ENCODE data around the gene CCDC88B. TPM values are rescaled to one million over a fixed set of nuclear protein-coding genes. Genes with fewer than 3 reads are reported as not detected.

CCDC88B gene
- total RNA-seq, 2 experiments from 2014 or later: 152 to 164 TPM

- Mint-ChIP-seq H3K4me3 (no peak overlapping the region), H3K27me3 (no peaks in the 10 kb centered on the region), H3K27ac (no peak overlapping the region), H3K36me3 (peaks cover 37% of the 10 kb centered on the region), H3K9me3 (ENCODE audit: low read depth) (no peaks in the 10 kb centered on the region), H3K4me1 (peaks cover 3% of the 10 kb centered on the region)
- CTCF ChIA-PET: interaction anchor here (1.4 kb wide), 1 partner anchor 23 kb away, joined by 4 read pairs; no protein-coding TSS in a partner anchor
- no peak for DNase-seq
- no peak for ATAC-seq
Measured at GRCh38 chr11:64367931-64368672, 28.1 kb downstream of the CCDC88B start.

- CTCF ChIA-PET: no interaction called here
- Mint-ChIP-seq H3K4me1 (peaks cover 3% of the 10 kb centered on the region), H3K27ac (no peak overlapping the region), H3K4me3 (no peak overlapping the region), H3K9me3 (ENCODE audit: low read depth) (no peaks in the 10 kb centered on the region), H3K27me3 (no peaks in the 10 kb centered on the region), H3K36me3 (peaks cover 35% of the 10 kb centered on the region)
- no peak for ATAC-seq
- no peak for DNase-seq
Measured at GRCh38 chr11:64368673-64369074, 28.7 kb downstream of the CCDC88B start.

- Mint-ChIP-seq H3K27ac (no peak overlapping the region), H3K36me3 (peaks cover 30% of the 10 kb centered on the region), H3K9me3 (ENCODE audit: low read depth) (no peaks in the 10 kb centered on the region), H3K27me3 (no peaks in the 10 kb centered on the region), H3K4me3 (no peak overlapping the region), H3K4me1 (no peaks in the 10 kb centered on the region)
- DNase-seq: no peak
- CTCF ChIA-PET: no interaction called here
- ATAC-seq: no peak
Measured at GRCh38 chr11:64369440-64370421, 29.7 kb downstream of the CCDC88B start.

- Mint-ChIP-seq H3K36me3 (peaks cover 23% of the 10 kb centered on the region), H3K27ac (no peak overlapping the region), H3K4me3 (no peak overlapping the region), H3K4me1 (no peaks in the 10 kb centered on the region), H3K9me3 (ENCODE audit: low read depth) (no peaks in the 10 kb centered on the region), H3K27me3 (no peaks in the 10 kb centered on the region)
- CTCF ChIA-PET: no interaction called here
- ATAC-seq: no peak
- DNase-seq: no peak
Measured at GRCh38 chr11:64371201-64371600, 31.2 kb downstream of the CCDC88B start.

- no peak for ATAC-seq
- H3K36me3 Mint-ChIP-seq: peaks cover 16% of the 10 kb centered on the region
- no peak overlapping the region for H3K27ac Mint-ChIP-seq
- no peaks in the 10 kb centered on the region for H3K27me3 Mint-ChIP-seq
- CTCF ChIA-PET: no interaction called here
- no peak overlapping the region for H3K4me3 Mint-ChIP-seq
- H3K9me3 Mint-ChIP-seq (ENCODE audit: low read depth): no peaks in the 10 kb centered on the region
- H3K4me1 Mint-ChIP-seq: no peaks in the 10 kb centered on the region
- no peak for DNase-seq
Measured at GRCh38 chr11:64372021-64372420, 32.0 kb downstream of the CCDC88B start.

- peak; percentile 23 for ATAC-seq
- DNase-seq: no peak
- Mint-ChIP-seq H3K36me3 (peaks cover 14% of the 10 kb centered on the region), H3K4me1 (no peaks in the 10 kb centered on the region), H3K27ac (no peak overlapping the region), H3K9me3 (ENCODE audit: low read depth) (no peaks in the 10 kb centered on the region), H3K4me3 (no peak overlapping the region), H3K27me3 (no peaks in the 10 kb centered on the region)
- CTCF ChIA-PET: no interaction called here
Measured at GRCh38 chr11:64372802-64373597, 33.0 kb downstream of the CCDC88B start.

GRCh38 chr11:64373598-64373974 is 33.6 kb downstream of the CCDC88B start:
- Mint-ChIP-seq H3K4me1 (no peaks in the 10 kb centered on the region), H3K27me3 (no peaks in the 10 kb centered on the region), H3K4me3 (no peak overlapping the region), H3K9me3 (ENCODE audit: low read depth) (no peaks in the 10 kb centered on the region), H3K36me3 (peaks cover 13% of the 10 kb centered on the region), H3K27ac (no peak overlapping the region)
- ATAC-seq (no peak), DNase-seq (no peak)
- CTCF ChIA-PET: no interaction called here

GRCh38 chr11:64376071-64376470 is 36.1 kb downstream of the CCDC88B start:
- H3K36me3 Mint-ChIP-seq: no peaks in the 10 kb centered on the region
- H3K4me3 Mint-ChIP-seq: no peak overlapping the region
- H3K9me3 Mint-ChIP-seq (ENCODE audit: low read depth): no peaks in the 10 kb centered on the region
- DNase-seq (no peak), ATAC-seq (no peak)
- H3K27ac Mint-ChIP-seq: no peak overlapping the region
- no peaks in the 10 kb centered on the region for H3K27me3 Mint-ChIP-seq
- no peaks in the 10 kb centered on the region for H3K4me1 Mint-ChIP-seq
- CTCF ChIA-PET: interaction anchor here (0.9 to 1.0 kb wide), 3 partner anchors 16 to 73 kb away, joined by 3 to 4 read pairs (median 4); no protein-coding TSS in a partner anchor

GRCh38 chr11:64378335-64378880 is 38.4 kb downstream of the CCDC88B start:
- no peaks in the 10 kb centered on the region for H3K27me3 Mint-ChIP-seq
- H3K4me1 Mint-ChIP-seq: no peaks in the 10 kb centered on the region
- CTCF ChIA-PET: no interaction called here
- H3K9me3 Mint-ChIP-seq (ENCODE audit: low read depth): no peaks in the 10 kb centered on the region
- H3K36me3 Mint-ChIP-seq: no peaks in the 10 kb centered on the region
- ATAC-seq (no peak), DNase-seq (no peak)
- H3K4me3 Mint-ChIP-seq: no peak overlapping the region
- H3K27ac Mint-ChIP-seq: no peak overlapping the region

GRCh38 chr11:64379160-64379559 is 39.2 kb downstream of the CCDC88B start:
- CTCF ChIA-PET: no interaction called here
- Mint-ChIP-seq H3K4me3 (no peak overlapping the region), H3K27me3 (no peaks in the 10 kb centered on the region), H3K27ac (no peak overlapping the region), H3K4me1 (no peaks in the 10 kb centered on the region), H3K36me3 (no peaks in the 10 kb centered on the region), H3K9me3 (ENCODE audit: low read depth) (no peaks in the 10 kb centered on the region)
- ATAC-seq (no peak), DNase-seq (peak; percentile 33)

GRCh38 chr11:64379817-64380709 is 40.1 kb downstream of the CCDC88B start:
- ATAC-seq: peak; percentile 16
- Mint-ChIP-seq H3K27me3 (peaks cover 3% of the 10 kb centered on the region), H3K4me1 (no peaks in the 10 kb centered on the region), H3K4me3 (no peak overlapping the region), H3K27ac (no peak overlapping the region), H3K9me3 (ENCODE audit: low read depth) (no peaks in the 10 kb centered on the region), H3K36me3 (no peaks in the 10 kb centered on the region)
- CTCF ChIA-PET: interaction anchor here (0.8 to 1.1 kb wide), 2 partner anchors 9 to 39 kb away, joined by 3 read pairs; no protein-coding TSS in a partner anchor
- no peak for DNase-seq

- Mint-ChIP-seq H3K27ac (no peak overlapping the region), H3K27me3 (peaks cover 3% of the 10 kb centered on the region), H3K4me1 (peaks cover 9% of the 10 kb centered on the region), H3K36me3 (no peaks in the 10 kb centered on the region), H3K4me3 (no peak overlapping the region), H3K9me3 (ENCODE audit: low read depth) (no peaks in the 10 kb centered on the region)
- ATAC-seq (no peak), DNase-seq (no peak)
- CTCF ChIA-PET: interaction anchor here (0.8 to 1.1 kb wide), 2 partner anchors 8 to 38 kb away, joined by 3 read pairs; no protein-coding TSS in a partner anchor
Measured at GRCh38 chr11:64381350-64381749, 41.3 kb downstream of the CCDC88B start.
